Measurements from ENCODE around the gene TNFRSF21.

Gene TNFRSF21

DNA sequence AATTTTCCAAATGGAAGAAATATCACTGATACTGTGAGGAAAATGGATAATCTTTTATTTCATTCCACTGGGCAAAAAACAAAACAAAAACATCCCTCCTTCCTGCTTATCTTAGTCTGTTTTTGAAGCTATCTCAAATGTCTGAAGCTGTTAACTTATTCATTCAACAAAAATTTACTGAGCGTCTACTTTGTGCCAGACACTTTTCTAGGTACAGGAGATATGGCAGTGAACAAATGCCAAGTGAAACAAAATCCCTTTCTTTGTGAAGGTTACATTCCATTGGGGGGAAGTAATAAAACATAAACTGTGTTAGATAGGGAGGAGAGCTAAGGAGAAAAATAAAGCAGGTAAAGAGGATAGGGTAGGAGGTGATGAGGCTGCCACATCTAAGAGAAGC, 47.5 kb downstream of the TNFRSF21 start:
- Mint-ChIP-seq H3K9me3 (no peaks in the 10 kb centered on the region), H3K27me3 (no peaks in the 10 kb centered on the region), H3K4me1 (no peaks in the 10 kb centered on the region), H3K4me3 (no peak overlapping the region), H3K27ac (no peak overlapping the region), H3K36me3 (no peaks in the 10 kb centered on the region)
- DNase-seq (no peak), ATAC-seq (replicated peaks) (no peak)

DNA sequence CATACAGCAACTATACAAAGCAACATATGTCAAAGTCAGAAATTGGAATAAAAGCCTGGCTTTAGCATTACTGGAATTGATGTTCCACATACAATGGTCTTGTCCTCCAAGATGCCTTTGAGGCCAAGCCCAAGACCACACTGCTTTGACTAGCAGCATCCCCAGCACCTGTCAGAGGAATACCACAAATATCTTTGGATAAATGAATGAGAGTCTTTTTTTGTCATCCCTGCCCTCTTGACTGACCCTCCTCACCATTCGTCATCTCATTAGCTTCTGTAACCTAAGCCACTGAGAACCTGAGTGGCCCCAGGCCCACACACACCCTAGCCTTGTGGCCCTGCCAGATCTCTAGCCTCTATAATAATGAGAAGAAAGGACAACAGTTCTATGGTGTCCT, 48.5 kb downstream of the TNFRSF21 start:
- Mint-ChIP-seq H3K27me3 (no peaks in the 10 kb centered on the region), H3K27ac (no peak overlapping the region), H3K4me1 (no peaks in the 10 kb centered on the region)

DNA sequence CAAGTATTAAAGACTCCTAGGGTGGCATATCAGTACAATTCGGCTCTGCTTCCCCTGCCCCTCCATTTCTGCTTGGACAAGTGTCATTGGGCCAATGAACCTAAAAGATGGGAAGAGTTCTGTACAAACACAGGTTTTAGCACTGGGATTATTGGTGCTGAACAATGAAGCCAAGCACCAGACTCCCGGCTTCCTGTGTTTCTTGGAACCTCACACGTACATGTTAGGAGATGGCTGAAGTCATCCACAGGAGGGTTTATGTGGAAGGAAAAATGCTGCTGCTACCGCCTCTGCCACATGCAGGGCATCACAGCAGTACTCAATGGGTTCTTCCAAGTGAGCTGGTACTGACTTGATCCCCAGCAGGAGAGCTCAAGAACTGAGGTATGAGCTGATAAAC, 49.7 kb downstream of the TNFRSF21 start:
- H3K27me3 Mint-ChIP-seq = no peaks in the 10 kb centered on the region
- H3K9me3 Mint-ChIP-seq = no peaks in the 10 kb centered on the region
- H3K4me3 Mint-ChIP-seq = no peak overlapping the region
- H3K4me1 Mint-ChIP-seq = no peaks in the 10 kb centered on the region
- no peak for ATAC-seq (replicated peaks)
- DNase-seq = no peak
- H3K27ac Mint-ChIP-seq = no peak overlapping the region
- H3K36me3 Mint-ChIP-seq = no peaks in the 10 kb centered on the region

More for the DNA sequence above, 48.5 kb downstream of the TNFRSF21 start:
- ATAC-seq (replicated peaks) (no peak), DNase-seq (no peak)
- Mint-ChIP-seq H3K4me3 (no peak overlapping the region), H3K36me3 (no peaks in the 10 kb centered on the region), H3K9me3 (no peaks in the 10 kb centered on the region)

DNA sequence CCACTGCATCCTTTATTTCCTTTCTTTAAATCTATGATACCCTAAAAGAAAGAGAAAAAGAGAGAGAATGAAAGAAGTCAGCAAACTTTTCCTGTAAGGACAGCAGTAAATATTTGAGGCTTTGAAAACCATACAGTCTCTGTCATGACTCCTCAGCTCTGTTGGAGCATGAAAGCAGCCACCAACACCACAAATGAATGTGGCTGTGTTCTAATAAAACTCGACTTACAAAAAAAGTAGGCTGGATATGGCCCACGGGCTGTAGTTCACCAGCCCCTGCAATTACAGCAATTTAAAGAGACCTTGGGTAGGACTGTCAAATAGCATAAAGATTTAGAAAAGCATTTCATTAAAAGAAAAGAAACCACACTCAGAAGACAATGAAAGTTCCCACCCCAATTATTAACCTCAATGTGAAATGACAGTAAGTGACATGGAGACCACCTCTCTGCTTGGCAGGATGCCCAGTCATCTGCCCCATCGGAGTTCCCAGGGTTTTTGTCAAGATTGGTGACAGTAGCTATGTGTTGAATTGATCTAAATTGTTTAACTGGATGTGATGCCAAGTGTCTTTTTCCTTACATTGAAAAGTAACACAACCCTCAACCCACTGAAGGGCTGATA, 50.9 kb downstream of the TNFRSF21 start:
- no peaks in the 10 kb centered on the region for H3K4me1 Mint-ChIP-seq
- H3K27me3 Mint-ChIP-seq = no peaks in the 10 kb centered on the region
- no peaks in the 10 kb centered on the region for H3K36me3 Mint-ChIP-seq
- H3K9me3 Mint-ChIP-seq = no peaks in the 10 kb centered on the region
- ATAC-seq (replicated peaks) = no peak
- no peak for DNase-seq
- no peak overlapping the region for H3K4me3 Mint-ChIP-seq
- H3K27ac Mint-ChIP-seq = no peak overlapping the region

DNA sequence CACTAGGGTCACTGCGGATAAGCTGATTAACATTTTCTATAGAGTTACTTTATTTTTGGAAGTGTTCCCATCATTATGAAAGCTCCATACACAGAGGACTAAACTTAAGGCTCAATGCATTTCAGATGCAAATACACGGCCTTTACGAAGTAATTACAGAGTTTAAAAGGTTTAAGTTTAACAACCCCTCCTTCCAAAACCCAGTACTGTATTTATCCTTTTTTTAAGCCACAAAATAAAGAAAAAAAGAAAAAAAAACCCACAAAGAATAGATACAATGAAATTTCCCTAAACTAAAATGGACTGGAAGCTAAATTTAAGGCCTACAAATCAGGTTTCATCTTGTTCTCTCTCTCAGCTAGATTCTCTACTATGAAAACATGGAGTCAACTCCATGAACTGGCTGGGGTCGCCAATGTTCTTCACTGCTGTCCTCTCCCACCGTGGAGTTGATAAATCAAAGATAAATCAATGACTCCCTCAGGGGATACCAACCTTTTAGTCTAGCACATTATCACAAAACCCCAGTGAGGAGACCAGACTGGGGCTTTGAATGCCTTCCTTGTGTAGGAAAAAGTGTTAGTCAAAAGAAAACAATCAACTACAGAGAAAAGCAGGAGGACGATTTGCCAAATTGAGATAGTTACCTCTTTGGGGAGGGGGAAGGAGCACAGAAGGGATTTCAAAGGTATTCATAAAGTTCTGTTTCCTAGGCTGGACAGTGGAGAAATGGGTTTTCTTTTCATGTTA, 52.5 kb downstream of the TNFRSF21 start:
- Mint-ChIP-seq H3K27ac (no peak overlapping the region), H3K4me3 (no peak overlapping the region), H3K36me3 (no peaks in the 10 kb centered on the region), H3K27me3 (no peaks in the 10 kb centered on the region), H3K4me1 (no peaks in the 10 kb centered on the region), H3K9me3 (no peaks in the 10 kb centered on the region)
- DNase-seq (no peak), ATAC-seq (replicated peaks) (no peak)

DNA sequence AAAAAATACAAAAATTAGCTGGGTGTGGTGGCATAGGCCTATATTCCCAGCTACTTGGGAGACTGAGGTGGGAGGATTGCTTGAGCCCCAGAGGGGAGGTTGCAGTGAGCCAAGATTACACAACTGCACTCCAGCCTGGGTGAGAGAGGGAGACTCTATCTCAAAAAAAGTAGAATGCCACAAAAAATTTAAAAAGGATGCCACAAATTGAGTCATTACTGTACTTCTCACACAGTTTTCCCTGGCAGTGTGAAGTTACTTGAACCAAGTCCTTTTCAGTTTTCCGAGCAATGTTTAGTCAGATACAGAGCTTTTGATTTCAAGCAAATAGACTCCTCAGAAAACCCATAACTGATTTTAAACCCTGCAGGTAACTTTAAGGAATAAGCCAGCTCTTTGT, 53.3 kb downstream of the TNFRSF21 start:
- no peaks in the 10 kb centered on the region for H3K27me3 Mint-ChIP-seq
- no peaks in the 10 kb centered on the region for H3K36me3 Mint-ChIP-seq
- no peak overlapping the region for H3K4me3 Mint-ChIP-seq

DNA sequence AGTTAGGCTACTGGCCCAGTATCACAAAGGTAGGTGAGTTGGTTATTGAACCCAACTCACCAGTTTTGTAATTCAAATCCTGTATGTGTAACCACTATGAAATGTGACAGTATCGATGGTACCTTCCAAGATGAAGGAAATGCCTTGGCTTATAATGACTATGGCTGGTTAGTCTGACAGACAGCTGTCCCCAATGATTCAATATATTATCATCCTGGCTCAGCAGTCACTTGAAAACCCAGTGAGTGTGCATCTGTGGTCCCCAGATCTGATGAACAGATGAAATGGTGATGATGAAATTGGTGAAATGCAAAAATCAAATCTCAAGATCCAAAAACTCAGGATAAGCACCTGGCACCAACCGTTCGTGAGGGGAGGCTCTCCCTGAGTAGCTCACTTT, 54.8 kb downstream of the TNFRSF21 start:
- Mint-ChIP-seq H3K27me3 (no peaks in the 10 kb centered on the region), H3K36me3 (no peaks in the 10 kb centered on the region), H3K9me3 (no peaks in the 10 kb centered on the region), H3K4me3 (no peak overlapping the region), H3K4me1 (no peaks in the 10 kb centered on the region), H3K27ac (no peak overlapping the region)
- DNase-seq (no peak), ATAC-seq (replicated peaks) (no peak)

More for the DNA sequence above, 53.3 kb downstream of the TNFRSF21 start:
- H3K27ac Mint-ChIP-seq = no peak overlapping the region
- no peaks in the 10 kb centered on the region for H3K4me1 Mint-ChIP-seq
- DNase-seq (no peak), ATAC-seq (replicated peaks) (no peak)
- no peaks in the 10 kb centered on the region for H3K9me3 Mint-ChIP-seq

DNA sequence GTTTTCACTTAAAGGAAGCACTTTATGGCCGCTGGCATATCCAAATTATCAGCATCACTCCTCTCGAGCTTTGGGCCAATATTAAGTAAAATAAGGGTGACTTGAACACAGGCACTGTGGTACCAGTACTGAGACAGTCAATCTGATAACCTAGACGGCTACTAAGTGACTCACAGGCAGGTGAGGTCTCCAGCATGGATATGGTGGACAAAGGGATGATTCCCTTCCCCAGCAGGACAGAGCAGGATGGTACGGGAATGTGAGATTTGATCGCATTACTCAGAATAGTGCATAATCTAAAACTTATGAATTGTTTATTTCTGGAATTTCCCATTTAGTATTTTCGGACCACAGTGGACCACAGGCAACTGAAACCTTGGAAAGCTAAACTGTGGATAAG, 55.7 kb downstream of the TNFRSF21 start:
- ATAC-seq (replicated peaks) (no peak), DNase-seq (no peak)
- Mint-ChIP-seq H3K4me1 (no peaks in the 10 kb centered on the region), H3K36me3 (no peaks in the 10 kb centered on the region), H3K9me3 (no peaks in the 10 kb centered on the region), H3K27ac (no peak overlapping the region), H3K4me3 (no peak overlapping the region), H3K27me3 (no peaks in the 10 kb centered on the region)

DNA sequence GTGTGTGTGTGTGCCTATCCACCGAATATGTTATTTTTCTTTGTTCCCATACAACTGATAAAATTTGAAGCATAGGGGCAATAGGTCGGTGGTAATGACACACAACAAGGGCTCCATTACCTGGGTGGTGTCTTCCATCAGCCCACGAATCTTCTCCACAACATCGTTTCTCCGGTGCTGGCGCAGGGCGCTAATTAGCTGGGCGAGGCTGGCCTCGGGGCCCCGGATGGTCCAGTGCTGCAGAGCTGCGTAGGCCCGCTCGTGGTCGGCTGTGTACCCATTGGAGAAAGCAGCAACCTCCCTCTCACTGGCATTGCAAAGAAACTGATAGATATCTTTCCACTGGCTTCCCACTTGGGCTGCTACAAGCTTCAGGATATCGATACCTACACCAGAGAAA, 56.6 kb downstream of the TNFRSF21 start:
- Mint-ChIP-seq H3K27ac (no peak overlapping the region), H3K27me3 (no peaks in the 10 kb centered on the region), H3K9me3 (no peaks in the 10 kb centered on the region)

DNA sequence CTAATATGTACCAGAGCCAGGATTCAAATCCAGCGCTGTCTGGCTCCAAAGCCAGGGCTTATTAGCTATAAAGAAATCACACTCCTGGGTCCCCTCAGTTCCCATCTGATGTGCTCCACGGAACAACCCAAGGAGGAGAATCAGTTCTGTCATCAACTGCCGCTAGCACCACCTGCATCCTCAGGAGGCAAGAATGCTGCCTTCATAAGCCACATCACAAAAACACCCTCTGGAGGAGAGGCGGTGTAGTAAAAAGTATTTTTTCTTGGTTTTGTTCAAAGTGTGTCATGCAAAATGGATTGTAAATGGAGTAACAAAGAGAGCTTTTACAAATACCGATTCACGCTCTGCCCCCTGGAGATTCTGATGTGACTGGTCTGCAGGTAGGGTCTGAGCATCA, 57.1 kb downstream of the TNFRSF21 start:
- Mint-ChIP-seq H3K9me3 (no peaks in the 10 kb centered on the region), H3K4me1 (no peaks in the 10 kb centered on the region), H3K27ac (no peak overlapping the region), H3K27me3 (no peaks in the 10 kb centered on the region), H3K4me3 (no peak overlapping the region), H3K36me3 (no peaks in the 10 kb centered on the region)
- no peak for DNase-seq
- no peak for ATAC-seq (replicated peaks)

More for the DNA sequence above, 56.6 kb downstream of the TNFRSF21 start:
- Mint-ChIP-seq H3K4me3 (no peak overlapping the region), H3K4me1 (no peaks in the 10 kb centered on the region), H3K36me3 (no peaks in the 10 kb centered on the region)
- DNase-seq (no peak), ATAC-seq (replicated peaks) (no peak)

DNA sequence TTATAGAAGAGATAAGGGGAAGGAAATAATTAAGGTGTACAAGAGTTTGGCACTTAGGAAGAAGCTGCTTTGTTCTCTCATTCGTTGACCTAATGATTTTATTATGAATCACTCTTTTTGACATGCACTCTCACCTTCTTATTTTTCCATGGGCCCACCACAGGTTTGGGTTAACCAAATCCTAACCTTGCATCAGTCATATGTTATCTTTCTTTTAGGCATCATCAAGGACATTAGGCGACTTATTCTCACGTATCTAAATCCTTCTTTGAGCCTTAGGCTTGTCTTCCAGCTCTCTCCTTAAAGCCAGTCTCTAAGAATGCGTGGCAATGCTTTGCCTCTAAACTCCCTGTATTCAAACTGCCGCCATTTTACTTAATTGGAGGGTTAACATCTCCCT, 58.3 kb downstream of the TNFRSF21 start:
- Mint-ChIP-seq H3K36me3 (no peaks in the 10 kb centered on the region), H3K27ac (no peak overlapping the region), H3K4me3 (no peak overlapping the region), H3K9me3 (no peaks in the 10 kb centered on the region), H3K4me1 (peaks cover 8 to 12% of the 10 kb centered on the region in 2 donors), H3K27me3 (no peaks in the 10 kb centered on the region)
- ATAC-seq (replicated peaks) (no peak), DNase-seq (no peak)

DNA sequence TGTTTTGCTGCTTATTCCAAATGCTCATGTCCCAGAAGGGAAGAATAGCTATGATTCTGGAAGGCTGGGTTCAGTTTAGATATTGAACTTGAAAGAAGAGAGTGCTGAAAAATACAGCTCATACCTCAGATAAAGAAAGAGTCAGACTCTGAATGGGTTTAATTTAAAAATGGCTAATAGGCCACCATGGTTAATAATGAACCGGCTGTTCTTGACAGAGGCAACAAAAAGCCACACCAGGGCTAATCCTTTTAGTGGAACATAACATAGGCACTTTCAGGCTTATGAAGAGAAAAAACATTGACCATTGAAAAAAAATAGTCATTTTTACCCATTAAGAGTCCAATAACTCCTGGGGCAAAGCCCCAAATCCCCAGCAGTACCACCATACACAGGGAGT, 59.4 kb downstream of the TNFRSF21 start:
- no peak overlapping the region for H3K4me3 Mint-ChIP-seq
- no peak for DNase-seq
- peaks cover 13 to 23% of the 10 kb centered on the region in 2 donors for H3K4me1 Mint-ChIP-seq

DNA sequence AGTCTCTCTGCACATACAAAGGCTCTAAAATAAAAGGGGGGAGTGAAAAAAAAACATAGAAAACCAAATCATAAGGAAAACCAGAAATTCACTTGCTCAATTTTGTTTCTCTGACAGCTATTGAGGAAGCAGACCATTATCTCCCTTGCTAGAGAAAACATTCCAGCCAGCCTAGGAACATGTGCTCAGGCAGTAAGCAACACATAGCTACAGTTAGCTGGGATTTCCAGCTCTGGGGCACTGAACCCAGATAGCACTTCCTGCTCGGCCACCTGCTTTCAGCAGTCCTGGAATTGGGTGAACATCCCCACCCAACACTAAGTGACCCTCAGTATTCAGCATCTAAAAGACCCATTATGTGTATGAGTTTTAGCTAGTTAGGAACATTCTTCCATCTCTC, 61.3 kb downstream of the TNFRSF21 start:
- DNase-seq (no peak), ATAC-seq (replicated peaks) (no peak)
- Mint-ChIP-seq H3K9me3 (no peaks in the 10 kb centered on the region), H3K27me3 (no peaks in the 10 kb centered on the region), H3K27ac (peak overlapping the region; percentile 37), H3K4me3 (no peak overlapping the region), H3K36me3 (no peaks in the 10 kb centered on the region), H3K4me1 (peaks cover 15 to 27% of the 10 kb centered on the region in 2 donors)

More for the DNA sequence above, 59.4 kb downstream of the TNFRSF21 start:
- no peaks in the 10 kb centered on the region for H3K27me3 Mint-ChIP-seq
- no peaks in the 10 kb centered on the region for H3K36me3 Mint-ChIP-seq
- H3K9me3 Mint-ChIP-seq = no peaks in the 10 kb centered on the region
- no peak for ATAC-seq (replicated peaks)
- no peak overlapping the region for H3K27ac Mint-ChIP-seq

DNA sequence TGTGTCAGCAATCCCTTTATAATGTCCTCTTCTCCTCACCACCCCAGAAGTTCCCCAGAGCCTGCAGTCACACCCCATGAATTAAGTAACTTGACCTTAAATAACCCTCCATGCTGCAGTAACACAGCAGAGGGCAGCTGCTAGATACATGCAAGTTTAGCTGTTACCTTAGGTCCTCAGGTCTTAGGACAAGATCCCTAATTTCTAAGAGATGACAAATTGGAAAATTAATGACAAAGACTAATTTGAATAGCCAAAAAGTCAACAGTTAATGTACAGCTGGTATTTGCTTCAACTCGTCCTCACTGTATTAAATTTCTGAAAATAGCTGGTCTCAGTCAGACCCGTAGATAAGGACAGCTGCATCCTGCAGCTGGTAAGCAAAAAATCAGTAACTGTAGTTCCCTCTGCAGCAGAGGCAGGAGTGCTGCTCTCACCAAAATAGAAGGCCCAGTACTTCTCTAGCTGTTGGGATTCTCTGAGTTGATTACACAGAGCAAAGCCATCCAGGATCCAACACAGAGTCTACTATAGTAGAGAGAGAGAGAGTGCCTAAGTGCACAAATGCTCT, 62.4 kb downstream of the TNFRSF21 start:
- H3K36me3 Mint-ChIP-seq = no peaks in the 10 kb centered on the region
- H3K9me3 Mint-ChIP-seq = no peaks in the 10 kb centered on the region
- no peak for DNase-seq
- ATAC-seq (replicated peaks) = peak; percentile 12 to 31
- H3K4me3 Mint-ChIP-seq = no peak overlapping the region
- no peak overlapping the region for H3K27ac Mint-ChIP-seq
- peaks cover 18 to 33% of the 10 kb centered on the region in 2 donors for H3K4me1 Mint-ChIP-seq
- H3K27me3 Mint-ChIP-seq = no peaks in the 10 kb centered on the region

DNA sequence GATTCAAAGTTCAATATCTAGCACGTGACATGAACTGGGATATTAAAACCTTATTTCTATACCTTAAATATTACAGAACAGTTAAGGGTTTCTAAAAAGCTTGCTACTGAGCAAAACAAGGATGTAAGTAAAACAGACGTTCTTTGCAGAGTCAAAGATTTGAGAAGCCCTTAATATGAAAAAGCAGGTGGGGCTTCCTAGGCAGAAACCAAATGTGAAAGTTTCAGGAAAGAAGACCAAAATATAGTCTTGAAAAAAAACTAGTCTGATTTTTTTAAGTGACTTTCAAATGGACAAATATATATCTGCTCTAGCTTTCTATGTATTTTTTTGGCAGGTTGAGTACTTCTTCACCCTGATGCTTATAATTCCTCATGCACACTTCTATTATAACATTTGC, 63.2 kb downstream of the TNFRSF21 start:
- ATAC-seq (replicated peaks) (no peak), DNase-seq (no peak)
- no peak overlapping the region for H3K4me3 Mint-ChIP-seq
- H3K27ac Mint-ChIP-seq = no peak overlapping the region
- H3K36me3 Mint-ChIP-seq = no peaks in the 10 kb centered on the region
- no peaks in the 10 kb centered on the region for H3K9me3 Mint-ChIP-seq
- H3K4me1 Mint-ChIP-seq = peaks cover 21 to 41% of the 10 kb centered on the region in 2 donors
- H3K27me3 Mint-ChIP-seq = no peaks in the 10 kb centered on the region

Measured in stimulated activated naive B cell treated with anti-CD40 and anti-IgM and Interleukin-4, amounts not matched to agents 10 μg/mL and 1 μg/mL and 100 μg/mL, for 72 hours (primary cell).